Endothelial cell of umbilical vein (primary cell): ENCODE data around the gene MBIP. TPM values are rescaled to one million over a fixed set of nuclear protein-coding genes. Genes with fewer than 3 reads are reported as not detected.

Experiments used
- BruUV-seq: library from RNA; stranded (reverse); fragments of 400-500 nt; replicated peaks from 2 replicates; lab custom pipeline; 2021; lab: Mats Ljungman, UMichigan
- CTCF ChIA-PET: fragments of 300-600, 350-600 bp; sonication (Branson Sonifier 250); formaldehyde crosslinking; loops from one replicate; lab custom pipeline; 2021; ENCODE audit warnings: antibody characterized with exemption, inconsistent platforms; lab: Charles Lee
- POLR2A ChIA-PET: fragments of 300-600, 350-600 bp; sonication (Branson Sonifier 250); formaldehyde crosslinking; loops from one replicate; lab custom pipeline; 2021; ENCODE audit warnings: antibody characterized with exemption, inconsistent platforms; lab: Charles Lee
- DNase-seq: peaks from one replicate; pipeline ENCODE4 v3.0.0-alpha.2; 2011; ENCODE audit warnings: low read depth, low spot score
- FAIRE-seq: peaks from 2 replicates; lab custom pipeline; 2011; peaks lifted over from hg19 to GRCh38; lab: Jason Lieb, UNC
- H2AFZ ChIP-seq: 2 replicates; pipeline ENCODE4 v1.6.0; 2012; ENCODE audit warnings: low read depth, low read length, control low read depth, inconsistent platforms
- H3K27ac ChIP-seq: 2 replicates; pipeline ENCODE4 v1.5.1; 2011; ENCODE audit warnings: low read depth, mild to moderate bottlenecking, control low read depth, low read length, moderate library complexity; ENCODE audit not compliant: insufficient read depth
- H3K27me3 ChIP-seq, 2 experiments: 2 replicates each; pipeline versions ENCODE4 v1.6.0 to v1.6.1; 2011; ENCODE audit warnings: low read length in 2 of 2, mixed read lengths in 1 of 2; ENCODE audit not compliant: control insufficient read depth in 2 of 2, insufficient read depth in 2 of 2
- H3K36me3 ChIP-seq, 2 experiments: 2 replicates in 1 of 2; 3 replicates in 1 of 2; pipeline ENCODE4 v1.5.1; 2011; ENCODE audit warnings: low read length in 2 of 2, mild to moderate bottlenecking in 1 of 2, moderate library complexity in 1 of 2; ENCODE audit not compliant: control insufficient read depth in 2 of 2, insufficient read depth in 2 of 2; ENCODE audit errors: extremely low read depth in 1 of 2
- H3K4me1 ChIP-seq: 3 replicates; pipeline ENCODE4 v1.5.1; 2011; ENCODE audit warnings: mild to moderate bottlenecking, low read length; ENCODE audit not compliant: control insufficient read depth, insufficient read depth; ENCODE audit errors: extremely low read depth
- H3K4me2 ChIP-seq: 2 replicates; pipeline ENCODE4 v1.6.1; 2011; ENCODE audit warnings: low read length, control low read depth, mixed read lengths; ENCODE audit not compliant: insufficient read depth
- H3K4me3 ChIP-seq, 3 experiments: fragments of 200-600 bp in 1 of 3; sonication (generic), shearing (Covaris generic) in 1 of 3; replicated peaks in 1 of 3; 2 replicates each; pipeline ENCODE4 v1.5.1; 2011 to 2016; ENCODE audit warnings: control low read depth in 3 of 3, low read length in 3 of 3, mild to moderate bottlenecking in 2 of 3, inconsistent platforms in 1 of 3, low read depth in 1 of 3, moderate library complexity in 1 of 3; ENCODE audit not compliant: insufficient read depth in 1 of 3
- H3K79me2 ChIP-seq: 2 replicates; pipeline ENCODE4 v1.6.0; 2012; ENCODE audit warnings: low read length, inconsistent platforms; ENCODE audit not compliant: control insufficient read depth, insufficient read depth
- H3K9ac ChIP-seq: replicated peaks from 2 replicates; pipeline ENCODE3; 2011; ENCODE audit warnings: low read length, control low read depth; ENCODE audit not compliant: insufficient read depth; ENCODE audit errors: extremely low read depth
- H3K9me1 ChIP-seq: replicated peaks from 3 replicates; pipeline ENCODE4 v1.6.0; 2011; ENCODE audit warnings: mild to moderate bottlenecking, low read length; ENCODE audit not compliant: control insufficient read depth, insufficient read depth; ENCODE audit errors: extremely low read depth
- H3K9me3 ChIP-seq: replicated peaks from 2 replicates; pipeline ENCODE4 v1.5.1; 2012; ENCODE audit warnings: low read length, inconsistent platforms; ENCODE audit not compliant: control insufficient read depth, insufficient read depth
- H4K20me1 ChIP-seq: replicated peaks from 2 replicates; pipeline ENCODE3; 2011; ENCODE audit warnings: mild to moderate bottlenecking, low read length; ENCODE audit not compliant: control insufficient read depth, insufficient read depth; ENCODE audit errors: extremely low read depth
- CTCF ChIP-seq, 2 donors: IDR thresholded peaks; 1 replicate in 1 of 2; 2 replicates in 1 of 2; pipeline ENCODE4 v1.5.1; 2011; ENCODE audit warnings: low read length in 2 of 2, mild to moderate bottlenecking in 2 of 2, moderate library complexity in 2 of 2, control low read depth in 1 of 2, inconsistent platforms in 1 of 2, low read depth in 1 of 2; ENCODE audit not compliant: insufficient read depth in 1 of 2; ENCODE audit errors: extremely low read depth in 1 of 2
- EZH2 ChIP-seq: IDR thresholded peaks from 2 replicates; pipeline ENCODE4 v1.6.1; 2012; ENCODE audit warnings: borderline replicate concordance, low read depth, mild to moderate bottlenecking, moderate library complexity, low read length, inconsistent platforms; ENCODE audit not compliant: severe bottlenecking
- FOS ChIP-seq: IDR thresholded peaks from 2 replicates; pipeline ENCODE4 v1.6.1; 2011; ENCODE audit warnings: mild to moderate bottlenecking, low read length, moderate library complexity, borderline replicate concordance; ENCODE audit not compliant: insufficient read depth
- GATA2 ChIP-seq: IDR thresholded peaks from 2 replicates; pipeline ENCODE4 v1.7.0; 2011; ENCODE audit warnings: low read depth, mild to moderate bottlenecking, moderate library complexity, mixed read lengths, low read length; ENCODE audit not compliant: insufficient read length, insufficient read depth
- JUN ChIP-seq: IDR thresholded peaks from 2 replicates; pipeline ENCODE4 v1.6.1; 2011; ENCODE audit warnings: borderline replicate concordance, low read depth; ENCODE audit not compliant: insufficient read length, insufficient read depth
- MAX ChIP-seq: IDR thresholded peaks from 2 replicates; pipeline ENCODE4 v1.6.1; 2011; ENCODE audit not compliant: insufficient read depth, insufficient read length
- MYC ChIP-seq: IDR thresholded peaks from one replicate; pipeline ENCODE4 v1.6.1; 2011; ENCODE audit warnings: mild to moderate bottlenecking, low read depth, low read length
- POLR2A ChIP-seq: IDR thresholded peaks from 2 replicates; pipeline ENCODE4 v1.6.1; 2012; ENCODE audit warnings: low read depth, mild to moderate bottlenecking, control low read depth, low read length
- POLR2AphosphoS5 ChIP-seq: IDR thresholded peaks from 2 replicates; pipeline ENCODE4 v1.6.1; 2012; ENCODE audit warnings: low read depth, mild to moderate bottlenecking, control low read depth, low read length, moderate library complexity; ENCODE audit not compliant: insufficient read depth
- dilution Hi-C: fragments of 300-500 bp; cut with MboI; formaldehyde crosslinking; loops from one replicate; pipeline ENCODE4 v1.15.0; 2019; ENCODE audit warnings: low sequenced_read_pairs; ENCODE audit not compliant: extremely low pct_ligation_motif_present
- intact Hi-C: fragments of 100-400 bp; cut with micrococcal nuclease; formaldehyde crosslinking; loops from one replicate; pipeline ENCODE4 v1.10.0; 2022
- polyA plus RNA-seq, 4 experiments: library from polyadenylated mRNA; depleted of rRNA in 3 of 4; stranded (reverse) in 3 of 4; unstranded in 1 of 4; fragments of >200 nt; gene quantifications; 2 replicates each; pipeline versions ENCODE4 v1.2.1 to v1.2.3, GENCODE V29; 2011 to 2012; ENCODE audit warnings: missing spikeins in 1 of 4
- total RNA-seq: library from RNA; stranded (reverse); gene quantifications from 2 replicates; pipeline ENCODE4 v1.2.3, GENCODE V29; 2021

The MBIP gene
- total and polyA plus RNA-seq, 2 donors (not counting 3 experiments of a cell fraction or from before 2014, with no cell fraction given): 8.8 to 14.5 TPM

DNA sequence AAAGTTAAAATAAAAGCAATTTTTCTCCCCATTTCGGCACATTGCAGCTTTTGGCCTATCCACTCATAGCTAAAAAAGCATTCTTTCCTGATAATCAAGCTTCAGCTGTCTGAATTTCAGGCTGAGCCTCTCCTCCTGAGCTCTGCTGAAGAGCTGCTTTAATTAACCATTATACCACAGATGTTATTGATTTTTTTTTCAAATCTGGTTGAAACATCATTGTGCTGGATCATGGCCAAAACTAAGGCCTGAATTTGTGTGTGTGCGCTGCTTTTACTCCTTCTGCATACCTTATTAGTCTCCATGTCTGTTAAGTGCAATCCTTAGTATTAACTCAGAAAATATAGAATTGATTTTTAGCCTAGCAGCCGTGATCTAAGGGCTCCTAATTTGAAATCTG is 52.3 kb downstream of the MBIP start:
- H3K9me1 ChIP-seq: no peaks in the 10 kb centered on the region
- H3K27ac ChIP-seq: no peak overlapping the region
- no peaks in the 10 kb centered on the region for H3K36me3 ChIP-seq
- no peak overlapping the region for H3K4me3 ChIP-seq
- H3K4me1 ChIP-seq: no peaks in the 10 kb centered on the region
- no TSS peak for BruUV-seq
- H3K27me3 ChIP-seq: peaks cover 19 to 35% of the 10 kb centered on the region in 2 experiments
- no peaks in the 10 kb centered on the region for H3K9me3 ChIP-seq
- H3K9ac ChIP-seq: no peak overlapping the region
- no peaks in the 10 kb centered on the region for H4K20me1 ChIP-seq
- H3K79me2 ChIP-seq: no peaks in the 10 kb centered on the region
- ChIA-PET POLR2A (no interaction called here), CTCF (interaction anchor here (1.0 to 1.3 kb wide), 2 partner anchors 12 to 20 kb away, joined by 3 read pairs; no protein-coding TSS in a partner anchor)
- intact Hi-C loops: no loop called here
- TF ChIP-seq EZH2: no peak
- TF ChIP-seq FOS: no peak
- no peak for TF ChIP-seq POLR2AphosphoS5
- no peak for TF ChIP-seq GATA2
- TF ChIP-seq MYC: no peak
- no peak for TF ChIP-seq CTCF (IDR thresholded peaks at IDR 0.05; ENCODE audit: extremely low read depth in 1 of 2, insufficient read depth in 1 of 2, low read depth in 1 of 2, low read length in 2 of 2)
- TF ChIP-seq POLR2A: no peak
- TF ChIP-seq JUN: no peak
- no peak for TF ChIP-seq MAX
- DNase-seq (no peak), FAIRE-seq (no peak)
- H3K4me2 ChIP-seq: no peak overlapping the region
- no peak overlapping the region for H2AFZ ChIP-seq
- dilution Hi-C loops: no loop called here
